Measurements from ENCODE around the gene MT1B. TPM values are rescaled to one million over a fixed set of nuclear protein-coding genes. Genes with fewer than 3 reads are reported as not detected.

Gene MT1B
- total and polyA plus RNA-seq, 2 of the 13 experiments (the other 11 are each of a cell fraction or from before 2014, with no cell fraction given), result 0.89 TPM; not detected in 1

- TF ChIP-seq ZNF280D (CRISPR knock-in tag; IDR thresholded peaks at IDR 0.05) (0 out of 2 replicates have a peak, but pooled peaks have one; percentile 60), ZNF670 (CRISPR knock-in tag; IDR thresholded peaks at IDR 0.05; ENCODE audit: borderline replicate concordance) (peak; percentile 87; the same call in 1 of the 2 replicates), SP4 (CRISPR knock-in tag; IDR thresholded peaks at IDR 0.05) (peak; percentile 83), ZNF761 (CRISPR knock-in tag; conservative IDR thresholded peaks at IDR 0.05) (no peak; the same call in 1 of the 2 replicates), FOXK1 (CRISPR knock-in tag; IDR thresholded peaks at IDR 0.05; ENCODE audit: borderline replicate concordance, low read depth) (peak; percentile 88; the same call in 1 of the 2 replicates), TRIM22 (IDR thresholded peaks at IDR 0.05) (no peak), ZBTB26 (CRISPR knock-in tag; IDR thresholded peaks at IDR 0.05; ENCODE audit: borderline replicate concordance) (peak; percentile 82), NAIF1 (CRISPR knock-in tag; IDR thresholded peaks at IDR 0.05; ENCODE audit: borderline replicate concordance) (no peak), KLF15 (CRISPR knock-in tag; IDR thresholded peaks at IDR 0.05; ENCODE audit: borderline replicate concordance) (peak; percentile 35)
- TF ChIP-seq, protein P1, sequence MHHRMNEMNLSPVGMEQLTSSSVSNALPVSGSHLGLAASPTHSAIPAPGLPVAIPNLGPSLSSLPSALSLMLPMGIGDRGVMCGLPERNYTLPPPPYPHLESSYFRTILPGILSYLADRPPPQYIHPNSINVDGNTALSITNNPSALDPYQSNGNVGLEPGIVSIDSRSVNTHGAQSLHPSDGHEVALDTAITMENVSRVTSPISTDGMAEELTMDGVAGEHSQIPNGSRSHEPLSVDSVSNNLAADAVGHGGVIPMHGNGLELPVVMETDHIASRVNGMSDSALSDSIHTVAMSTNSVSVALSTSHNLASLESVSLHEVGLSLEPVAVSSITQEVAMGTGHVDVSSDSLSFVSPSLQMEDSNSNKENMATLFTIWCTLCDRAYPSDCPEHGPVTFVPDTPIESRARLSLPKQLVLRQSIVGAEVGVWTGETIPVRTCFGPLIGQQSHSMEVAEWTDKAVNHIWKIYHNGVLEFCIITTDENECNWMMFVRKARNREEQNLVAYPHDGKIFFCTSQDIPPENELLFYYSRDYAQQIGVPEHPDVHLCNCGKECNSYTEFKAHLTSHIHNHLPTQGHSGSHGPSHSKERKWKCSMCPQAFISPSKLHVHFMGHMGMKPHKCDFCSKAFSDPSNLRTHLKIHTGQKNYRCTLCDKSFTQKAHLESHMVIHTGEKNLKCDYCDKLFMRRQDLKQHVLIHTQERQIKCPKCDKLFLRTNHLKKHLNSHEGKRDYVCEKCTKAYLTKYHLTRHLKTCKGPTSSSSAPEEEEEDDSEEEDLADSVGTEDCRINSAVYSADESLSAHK (CRISPR knock-in tag; IDR thresholded peaks at IDR 0.05; ENCODE audit: borderline replicate concordance), result no peak
- TF ChIP-seq, protein P2, sequence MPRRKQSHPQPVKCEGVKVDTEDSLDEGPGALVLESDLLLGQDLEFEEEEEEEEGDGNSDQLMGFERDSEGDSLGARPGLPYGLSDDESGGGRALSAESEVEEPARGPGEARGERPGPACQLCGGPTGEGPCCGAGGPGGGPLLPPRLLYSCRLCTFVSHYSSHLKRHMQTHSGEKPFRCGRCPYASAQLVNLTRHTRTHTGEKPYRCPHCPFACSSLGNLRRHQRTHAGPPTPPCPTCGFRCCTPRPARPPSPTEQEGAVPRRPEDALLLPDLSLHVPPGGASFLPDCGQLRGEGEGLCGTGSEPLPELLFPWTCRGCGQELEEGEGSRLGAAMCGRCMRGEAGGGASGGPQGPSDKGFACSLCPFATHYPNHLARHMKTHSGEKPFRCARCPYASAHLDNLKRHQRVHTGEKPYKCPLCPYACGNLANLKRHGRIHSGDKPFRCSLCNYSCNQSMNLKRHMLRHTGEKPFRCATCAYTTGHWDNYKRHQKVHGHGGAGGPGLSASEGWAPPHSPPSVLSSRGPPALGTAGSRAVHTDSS (CRISPR knock-in tag; conservative IDR thresholded peaks at IDR 0.05), result 0 out of 2 replicates have a peak, but pooled peaks have one; percentile 32
- TF ChIP-seq, protein P3, sequence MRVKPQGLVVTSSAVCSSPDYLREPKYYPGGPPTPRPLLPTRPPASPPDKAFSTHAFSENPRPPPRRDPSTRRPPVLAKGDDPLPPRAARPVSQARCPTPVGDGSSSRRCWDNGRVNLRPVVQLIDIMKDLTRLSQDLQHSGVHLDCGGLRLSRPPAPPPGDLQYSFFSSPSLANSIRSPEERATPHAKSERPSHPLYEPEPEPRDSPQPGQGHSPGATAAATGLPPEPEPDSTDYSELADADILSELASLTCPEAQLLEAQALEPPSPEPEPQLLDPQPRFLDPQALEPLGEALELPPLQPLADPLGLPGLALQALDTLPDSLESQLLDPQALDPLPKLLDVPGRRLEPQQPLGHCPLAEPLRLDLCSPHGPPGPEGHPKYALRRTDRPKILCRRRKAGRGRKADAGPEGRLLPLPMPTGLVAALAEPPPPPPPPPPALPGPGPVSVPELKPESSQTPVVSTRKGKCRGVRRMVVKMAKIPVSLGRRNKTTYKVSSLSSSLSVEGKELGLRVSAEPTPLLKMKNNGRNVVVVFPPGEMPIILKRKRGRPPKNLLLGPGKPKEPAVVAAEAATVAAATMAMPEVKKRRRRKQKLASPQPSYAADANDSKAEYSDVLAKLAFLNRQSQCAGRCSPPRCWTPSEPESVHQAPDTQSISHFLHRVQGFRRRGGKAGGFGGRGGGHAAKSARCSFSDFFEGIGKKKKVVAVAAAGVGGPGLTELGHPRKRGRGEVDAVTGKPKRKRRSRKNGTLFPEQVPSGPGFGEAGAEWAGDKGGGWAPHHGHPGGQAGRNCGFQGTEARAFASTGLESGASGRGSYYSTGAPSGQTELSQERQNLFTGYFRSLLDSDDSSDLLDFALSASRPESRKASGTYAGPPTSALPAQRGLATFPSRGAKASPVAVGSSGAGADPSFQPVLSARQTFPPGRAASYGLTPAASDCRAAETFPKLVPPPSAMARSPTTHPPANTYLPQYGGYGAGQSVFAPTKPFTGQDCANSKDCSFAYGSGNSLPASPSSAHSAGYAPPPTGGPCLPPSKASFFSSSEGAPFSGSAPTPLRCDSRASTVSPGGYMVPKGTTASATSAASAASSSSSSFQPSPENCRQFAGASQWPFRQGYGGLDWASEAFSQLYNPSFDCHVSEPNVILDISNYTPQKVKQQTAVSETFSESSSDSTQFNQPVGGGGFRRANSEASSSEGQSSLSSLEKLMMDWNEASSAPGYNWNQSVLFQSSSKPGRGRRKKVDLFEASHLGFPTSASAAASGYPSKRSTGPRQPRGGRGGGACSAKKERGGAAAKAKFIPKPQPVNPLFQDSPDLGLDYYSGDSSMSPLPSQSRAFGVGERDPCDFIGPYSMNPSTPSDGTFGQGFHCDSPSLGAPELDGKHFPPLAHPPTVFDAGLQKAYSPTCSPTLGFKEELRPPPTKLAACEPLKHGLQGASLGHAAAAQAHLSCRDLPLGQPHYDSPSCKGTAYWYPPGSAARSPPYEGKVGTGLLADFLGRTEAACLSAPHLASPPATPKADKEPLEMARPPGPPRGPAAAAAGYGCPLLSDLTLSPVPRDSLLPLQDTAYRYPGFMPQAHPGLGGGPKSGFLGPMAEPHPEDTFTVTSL (CRISPR knock-in tag; IDR thresholded peaks at IDR 0.05; ENCODE audit: borderline replicate concordance), result peak; percentile 73; the same call in 1 of the 2 replicates
These were observed 44.5 kb upstream of the MT1B start (continued) for GRCh38 chr16:56607109-56607618.
